ENCODE measurements around the gene ZFPM1.

DNA sequence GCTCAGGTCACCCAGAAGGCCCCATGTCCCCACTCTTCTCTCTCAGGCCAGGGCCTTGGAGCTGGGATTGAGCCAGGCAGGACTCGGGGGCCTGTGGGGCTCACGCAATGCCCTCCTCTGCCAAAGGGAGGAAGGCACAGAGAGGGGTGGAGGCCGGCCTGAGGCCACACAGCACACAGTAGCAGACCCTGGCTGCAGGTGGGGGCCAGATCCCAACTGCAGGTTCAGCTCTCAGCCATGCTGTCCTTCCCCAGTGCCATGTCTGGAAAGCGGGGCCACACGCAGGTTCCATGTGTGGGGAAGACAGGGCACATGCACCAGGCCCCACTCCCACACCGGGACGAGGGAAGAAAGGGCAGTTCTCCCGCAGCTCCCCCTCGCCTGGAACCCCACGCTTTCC, 33.3 kb upstream of the ZFPM1 start:
- TF ChIP-seq, protein P1, sequence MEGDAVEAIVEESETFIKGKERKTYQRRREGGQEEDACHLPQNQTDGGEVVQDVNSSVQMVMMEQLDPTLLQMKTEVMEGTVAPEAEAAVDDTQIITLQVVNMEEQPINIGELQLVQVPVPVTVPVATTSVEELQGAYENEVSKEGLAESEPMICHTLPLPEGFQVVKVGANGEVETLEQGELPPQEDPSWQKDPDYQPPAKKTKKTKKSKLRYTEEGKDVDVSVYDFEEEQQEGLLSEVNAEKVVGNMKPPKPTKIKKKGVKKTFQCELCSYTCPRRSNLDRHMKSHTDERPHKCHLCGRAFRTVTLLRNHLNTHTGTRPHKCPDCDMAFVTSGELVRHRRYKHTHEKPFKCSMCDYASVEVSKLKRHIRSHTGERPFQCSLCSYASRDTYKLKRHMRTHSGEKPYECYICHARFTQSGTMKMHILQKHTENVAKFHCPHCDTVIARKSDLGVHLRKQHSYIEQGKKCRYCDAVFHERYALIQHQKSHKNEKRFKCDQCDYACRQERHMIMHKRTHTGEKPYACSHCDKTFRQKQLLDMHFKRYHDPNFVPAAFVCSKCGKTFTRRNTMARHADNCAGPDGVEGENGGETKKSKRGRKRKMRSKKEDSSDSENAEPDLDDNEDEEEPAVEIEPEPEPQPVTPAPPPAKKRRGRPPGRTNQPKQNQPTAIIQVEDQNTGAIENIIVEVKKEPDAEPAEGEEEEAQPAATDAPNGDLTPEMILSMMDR (IDR thresholded peaks at IDR 0.05): no peak
- TF ChIP-seq POLR2AphosphoS5 (IDR thresholded peaks at IDR 0.05) (no peak), POLR2A (IDR thresholded peaks at IDR 0.05) (no peak), EP300 (IDR thresholded peaks at IDR 0.05) (no peak)
